ENCODE measurements around the gene ZFP57.

DNA sequence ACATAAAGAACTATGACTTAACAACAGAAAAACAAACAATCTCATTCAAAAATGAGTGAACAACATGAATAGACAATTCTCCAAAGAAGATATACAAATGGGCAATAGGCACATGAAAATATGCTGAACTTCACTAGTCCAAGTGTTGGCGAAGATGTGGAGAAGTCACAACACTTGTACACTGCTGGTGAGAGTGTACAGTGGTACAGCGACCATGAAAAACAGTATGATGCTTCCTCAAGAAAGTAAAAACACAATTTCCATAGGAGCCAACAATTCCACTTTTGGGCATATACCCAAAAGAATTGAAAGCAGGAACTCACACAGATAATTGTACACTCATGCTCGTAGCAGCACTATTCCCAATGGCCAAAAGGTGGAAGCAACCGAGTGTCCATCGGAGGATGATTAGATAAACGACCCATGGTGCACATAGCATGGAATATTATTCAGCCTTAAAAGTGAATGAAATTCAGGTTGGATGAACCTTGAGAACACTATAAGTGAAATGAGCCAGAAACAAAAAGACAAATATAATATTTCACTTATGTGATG, 48.9 kb upstream of the ZFP57 start:
- TF ChIP-seq POLR2A (IDR thresholded peaks at IDR 0.05), result no peak
- TF ChIP-seq, protein P1, sequence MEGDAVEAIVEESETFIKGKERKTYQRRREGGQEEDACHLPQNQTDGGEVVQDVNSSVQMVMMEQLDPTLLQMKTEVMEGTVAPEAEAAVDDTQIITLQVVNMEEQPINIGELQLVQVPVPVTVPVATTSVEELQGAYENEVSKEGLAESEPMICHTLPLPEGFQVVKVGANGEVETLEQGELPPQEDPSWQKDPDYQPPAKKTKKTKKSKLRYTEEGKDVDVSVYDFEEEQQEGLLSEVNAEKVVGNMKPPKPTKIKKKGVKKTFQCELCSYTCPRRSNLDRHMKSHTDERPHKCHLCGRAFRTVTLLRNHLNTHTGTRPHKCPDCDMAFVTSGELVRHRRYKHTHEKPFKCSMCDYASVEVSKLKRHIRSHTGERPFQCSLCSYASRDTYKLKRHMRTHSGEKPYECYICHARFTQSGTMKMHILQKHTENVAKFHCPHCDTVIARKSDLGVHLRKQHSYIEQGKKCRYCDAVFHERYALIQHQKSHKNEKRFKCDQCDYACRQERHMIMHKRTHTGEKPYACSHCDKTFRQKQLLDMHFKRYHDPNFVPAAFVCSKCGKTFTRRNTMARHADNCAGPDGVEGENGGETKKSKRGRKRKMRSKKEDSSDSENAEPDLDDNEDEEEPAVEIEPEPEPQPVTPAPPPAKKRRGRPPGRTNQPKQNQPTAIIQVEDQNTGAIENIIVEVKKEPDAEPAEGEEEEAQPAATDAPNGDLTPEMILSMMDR (IDR thresholded peaks at IDR 0.05), result no peak

All from ovary (tissue), 3 donors.